K562 (cell line): Measurements from ENCODE around the gene PGS1.

ENCODE experiments used
- BACH1 ChIP-seq: fragments of 200-800 bp; sonication (Bioruptor generic); IDR thresholded peaks from 2 replicates; pipeline ENCODE4 v1.6.1; 2016; ENCODE audit warnings: missing genetic modification characterization, missing compliant biosample characterization
- TF ChIP-seq, protein P1 (sequence below), 3 experiments: IDR thresholded peaks in 2 of 3; conservative IDR thresholded peaks in 1 of 3; 2 replicates each; pipeline ENCODE4 v1.5.1; 2011 to 2012; ENCODE audit warnings: low read length in 3 of 3, mild to moderate bottlenecking in 3 of 3, control low read depth in 2 of 3, improper control_type of control experiment in 1 of 3, inconsistent platforms in 1 of 3, low read depth in 1 of 3, mixed read lengths in 1 of 3, moderate library complexity in 1 of 3; ENCODE audit not compliant: insufficient read depth in 2 of 3

DNA sequence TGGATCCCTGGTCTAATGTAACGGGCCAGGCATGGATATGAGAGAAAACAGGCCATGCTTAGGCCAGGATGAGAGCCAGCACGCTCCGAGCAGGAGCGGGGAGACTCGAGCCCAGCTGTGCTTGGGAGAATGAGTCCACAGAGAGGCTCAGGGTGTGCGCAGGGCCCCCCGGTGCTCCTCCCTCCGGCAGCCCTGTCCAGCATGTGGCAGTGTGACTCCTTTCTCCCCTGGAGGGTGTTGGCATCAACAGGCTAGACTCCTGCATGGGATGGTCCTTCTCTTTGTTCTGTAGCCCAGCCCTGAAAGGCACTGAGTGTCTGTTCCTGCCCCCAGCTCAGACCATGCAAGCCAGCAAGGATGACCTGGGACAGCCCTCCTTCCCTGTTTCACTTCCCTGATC is 23.4 kb downstream of the PGS1 start:
- TF ChIP-seq, protein P1, sequence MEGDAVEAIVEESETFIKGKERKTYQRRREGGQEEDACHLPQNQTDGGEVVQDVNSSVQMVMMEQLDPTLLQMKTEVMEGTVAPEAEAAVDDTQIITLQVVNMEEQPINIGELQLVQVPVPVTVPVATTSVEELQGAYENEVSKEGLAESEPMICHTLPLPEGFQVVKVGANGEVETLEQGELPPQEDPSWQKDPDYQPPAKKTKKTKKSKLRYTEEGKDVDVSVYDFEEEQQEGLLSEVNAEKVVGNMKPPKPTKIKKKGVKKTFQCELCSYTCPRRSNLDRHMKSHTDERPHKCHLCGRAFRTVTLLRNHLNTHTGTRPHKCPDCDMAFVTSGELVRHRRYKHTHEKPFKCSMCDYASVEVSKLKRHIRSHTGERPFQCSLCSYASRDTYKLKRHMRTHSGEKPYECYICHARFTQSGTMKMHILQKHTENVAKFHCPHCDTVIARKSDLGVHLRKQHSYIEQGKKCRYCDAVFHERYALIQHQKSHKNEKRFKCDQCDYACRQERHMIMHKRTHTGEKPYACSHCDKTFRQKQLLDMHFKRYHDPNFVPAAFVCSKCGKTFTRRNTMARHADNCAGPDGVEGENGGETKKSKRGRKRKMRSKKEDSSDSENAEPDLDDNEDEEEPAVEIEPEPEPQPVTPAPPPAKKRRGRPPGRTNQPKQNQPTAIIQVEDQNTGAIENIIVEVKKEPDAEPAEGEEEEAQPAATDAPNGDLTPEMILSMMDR (IDR thresholded peaks at IDR 0.05 in 2 of 3, conservative IDR thresholded peaks at IDR 0.05 in 1 of 3; ENCODE audit: insufficient read depth in 2 of 3, low read depth in 1 of 3, low read length in 3 of 3): no peak
- TF ChIP-seq BACH1: no peak
